Bronchial epithelial cell (primary cell): ENCODE measurements around the gene TMPRSS2. TPM values are rescaled to one million over a fixed set of nuclear protein-coding genes. Genes with fewer than 3 reads are reported as not detected.
"Not testable (repeated sequence)": the region's sequence is repeated elsewhere in the genome, so short reads cannot be mapped to it uniquely, and the experiment has no call there.

Experiments
- DNase-seq: peaks from one replicate; pipeline ENCODE4 v3.0.0-alpha.2; 2010; ENCODE audit warnings: low read depth
- FAIRE-seq: peaks from 2 replicates; lab custom pipeline; 2011; peaks lifted over from hg19 to GRCh38; lab: Jason Lieb, UNC
- H3K27me3 ChIP-seq: 2 replicates; pipeline ENCODE4 v1.5.1; 2011; ENCODE audit warnings: low read length; ENCODE audit not compliant: control insufficient read depth, insufficient read depth
- H3K36me3 ChIP-seq: 2 replicates; pipeline ENCODE4 v1.5.1; 2011; ENCODE audit warnings: low read length; ENCODE audit not compliant: control insufficient read depth, insufficient read depth
- H3K4me3 ChIP-seq: 2 replicates; pipeline ENCODE4 v1.5.1; 2011; ENCODE audit warnings: mild to moderate bottlenecking, low read depth, low read length, control low read depth
- CTCF ChIP-seq: IDR thresholded peaks from 2 replicates; pipeline ENCODE4 v1.5.1; 2011; ENCODE audit warnings: mild to moderate bottlenecking, moderate library complexity, low read length, control low read depth, inconsistent platforms; ENCODE audit not compliant: insufficient read depth, severe bottlenecking
- total RNA-seq: library from RNA; depleted of rRNA; stranded (reverse); fragments of >200 nt; gene quantifications from 2 replicates; pipeline ENCODE4 v1.2.1, GENCODE V29; 2014

Gene TMPRSS2
- total RNA-seq, 1 donor from 2014 or later, result 3.7 TPM

GRCh38 chr21:41422546-41423304 is 85.2 kb downstream of the TMPRSS2 start:
- Histone ChIP-seq H3K4me3 (no peak overlapping the region), H3K36me3 (no peaks in the 10 kb centered on the region), H3K27me3 (peaks cover 7% of the 10 kb centered on the region)
- no peak for TF ChIP-seq CTCF
- FAIRE-seq (no peak), DNase-seq (no peak)

GRCh38 chr21:41420998-41421397 is 87.0 kb downstream of the TMPRSS2 start:
- DNase-seq, FAIRE-seq, H3K27me3 ChIP-seq, H3K4me3 ChIP-seq, H3K36me3 ChIP-seq: not testable (repeated sequence)

DNA sequence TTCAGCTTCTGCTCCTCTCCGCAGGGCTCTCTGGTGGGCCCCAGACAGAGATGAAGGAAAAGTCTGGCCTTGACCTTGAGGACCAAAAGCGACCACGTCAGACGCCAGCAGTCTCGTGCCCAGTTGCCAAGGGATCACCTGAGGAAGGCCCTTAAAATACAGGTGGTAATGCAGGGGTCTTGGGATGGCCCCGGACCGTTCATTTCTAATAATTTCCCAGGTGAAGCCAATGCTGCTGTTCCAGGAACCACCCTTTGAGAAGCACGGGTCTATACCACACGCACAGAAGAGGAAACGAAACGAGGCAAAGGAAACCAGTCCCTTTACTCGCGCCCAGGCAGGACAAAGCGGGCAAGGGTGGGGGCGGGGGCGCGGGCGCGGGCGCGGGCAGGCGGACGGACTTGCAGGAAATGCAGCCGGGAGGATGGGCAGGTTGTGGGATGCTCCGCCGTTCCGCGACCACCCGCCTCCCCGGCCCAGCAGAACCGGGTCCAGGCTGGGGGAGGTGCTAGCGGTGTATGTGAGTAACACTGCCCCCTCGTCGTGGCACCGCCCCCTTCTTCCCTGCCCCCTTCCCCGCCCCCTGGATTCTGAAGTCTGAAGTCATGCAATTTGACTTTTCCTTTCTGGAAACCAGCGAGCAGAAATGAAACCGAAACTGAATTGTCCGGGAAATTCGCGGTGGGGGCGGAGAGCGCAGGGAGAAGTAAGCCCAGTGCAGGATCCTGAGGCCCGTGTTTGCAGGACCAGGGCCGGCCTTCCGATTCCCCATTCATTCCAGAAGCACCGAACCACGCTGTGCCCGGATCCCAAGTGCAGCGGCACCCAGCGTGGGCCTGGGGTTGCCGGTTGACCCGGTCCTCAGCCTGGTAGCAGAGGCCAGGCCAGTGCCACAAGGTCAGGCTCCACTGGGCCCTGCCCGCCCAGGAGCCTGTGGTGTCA is 87.8 kb downstream of the TMPRSS2 start:
- peak overlapping the region; percentile 64 for H3K4me3 ChIP-seq
- H3K36me3 ChIP-seq, result no peaks in the 10 kb centered on the region
- no peak for TF ChIP-seq CTCF
- FAIRE-seq (no peak), DNase-seq (peak; percentile 74)
- no peaks in the 10 kb centered on the region for H3K27me3 ChIP-seq

GRCh38 chr21:41418956-41419680 is 88.8 kb downstream of the TMPRSS2 start:
- no peak for DNase-seq
- TF ChIP-seq CTCF, result no peak

GRCh38 chr21:41418393-41418792 is 89.6 kb downstream of the TMPRSS2 start:
- no peaks in the 10 kb centered on the region for H3K27me3 ChIP-seq
- H3K36me3 ChIP-seq, result no peaks in the 10 kb centered on the region
- FAIRE-seq, result no peak
- no peak overlapping the region for H3K4me3 ChIP-seq
- DNase-seq, result no peak
- TF ChIP-seq CTCF, result no peak

More at GRCh38 chr21:41418956-41419680, 88.8 kb downstream of the TMPRSS2 start:
- H3K27me3 ChIP-seq, result no peaks in the 10 kb centered on the region
- no peaks in the 10 kb centered on the region for H3K36me3 ChIP-seq
- FAIRE-seq, result no peak
- no peak overlapping the region for H3K4me3 ChIP-seq

- not testable (repeated sequence) for H3K27me3 ChIP-seq, H3K36me3 ChIP-seq, DNase-seq, H3K4me3 ChIP-seq, FAIRE-seq
Measured at GRCh38 chr21:41417505-41417904, 90.5 kb downstream of the TMPRSS2 start.

Other genes starting within 250 kb of the TMPRSS2 start
- not detected in 2 replicates for gene FAM3B, start 191.4 kb downstream of the TMPRSS2 start, total RNA-seq
- gene MX2, start 146.1 kb downstream of the TMPRSS2 start, total RNA-seq, result 0.13 and 0.26 TPM in 2 replicates
- 2.2 and 2.4 TPM in 2 replicates for gene MX1, start 81.9 kb downstream of the TMPRSS2 start, total RNA-seq